Neural crest cell (in vitro differentiated cells): Measurements from ENCODE around the gene KLHDC4. TPM values are rescaled to one million over a fixed set of nuclear protein-coding genes. Genes with fewer than 3 reads are reported as not detected.
A peak's percentile ranks its signal among the peaks of the same experiment; 100 is the strongest.

Experiments
- DNase-seq: peaks from one replicate; pipeline ENCODE4 v3.0.0; 2021; ENCODE audit warnings: low read depth, mixed read lengths, low spot score
- H3K27ac Mint-ChIP-seq: one replicate; pipeline ENCODE4 v1.8.0; 2021; ENCODE audit warnings: mild to moderate bottlenecking, mixed read lengths; ENCODE audit not compliant: unreplicated experiment
- H3K27me3 Mint-ChIP-seq: 2 replicates; pipeline ENCODE4 v1.8.0; 2021; ENCODE audit warnings: low read depth, mild to moderate bottlenecking, mixed read lengths
- H3K36me3 Mint-ChIP-seq: 2 replicates; pipeline ENCODE4 v1.8.0; 2021; ENCODE audit warnings: low read depth, mild to moderate bottlenecking, mixed read lengths
- H3K4me1 Mint-ChIP-seq: 2 replicates; pipeline ENCODE4 v1.8.0; 2021; ENCODE audit warnings: mixed read lengths
- H3K4me3 Mint-ChIP-seq: one replicate; pipeline ENCODE4 v1.8.0; 2021; ENCODE audit warnings: mild to moderate bottlenecking, mixed read lengths
- H3K9me3 Mint-ChIP-seq: 2 replicates; pipeline ENCODE4 v1.8.0; 2021; ENCODE audit warnings: mixed read lengths
- total RNA-seq: library from RNA; stranded (reverse); gene quantifications from 2 replicates; pipeline ENCODE4 v1.2.1, GENCODE V29; 2021
- TF ChIP-seq, protein P1 (sequence below): fragments of 200-600 bp; sonication (generic); conservative IDR thresholded peaks from 2 replicates; pipeline ENCODE4 v1.5.0; 2021; ENCODE audit warnings: antibody characterized with exemption, mild to moderate bottlenecking

Gene KLHDC4
- total RNA-seq, 1 donor from 2014 or later: 57.0 TPM

- no peaks in the 10 kb centered on the region for H3K36me3 Mint-ChIP-seq
- TF ChIP-seq, protein P1, sequence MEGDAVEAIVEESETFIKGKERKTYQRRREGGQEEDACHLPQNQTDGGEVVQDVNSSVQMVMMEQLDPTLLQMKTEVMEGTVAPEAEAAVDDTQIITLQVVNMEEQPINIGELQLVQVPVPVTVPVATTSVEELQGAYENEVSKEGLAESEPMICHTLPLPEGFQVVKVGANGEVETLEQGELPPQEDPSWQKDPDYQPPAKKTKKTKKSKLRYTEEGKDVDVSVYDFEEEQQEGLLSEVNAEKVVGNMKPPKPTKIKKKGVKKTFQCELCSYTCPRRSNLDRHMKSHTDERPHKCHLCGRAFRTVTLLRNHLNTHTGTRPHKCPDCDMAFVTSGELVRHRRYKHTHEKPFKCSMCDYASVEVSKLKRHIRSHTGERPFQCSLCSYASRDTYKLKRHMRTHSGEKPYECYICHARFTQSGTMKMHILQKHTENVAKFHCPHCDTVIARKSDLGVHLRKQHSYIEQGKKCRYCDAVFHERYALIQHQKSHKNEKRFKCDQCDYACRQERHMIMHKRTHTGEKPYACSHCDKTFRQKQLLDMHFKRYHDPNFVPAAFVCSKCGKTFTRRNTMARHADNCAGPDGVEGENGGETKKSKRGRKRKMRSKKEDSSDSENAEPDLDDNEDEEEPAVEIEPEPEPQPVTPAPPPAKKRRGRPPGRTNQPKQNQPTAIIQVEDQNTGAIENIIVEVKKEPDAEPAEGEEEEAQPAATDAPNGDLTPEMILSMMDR: no peak
These were observed 362 bp downstream of the KLHDC4 start for GRCh38 chr16:87765473-87765775.

GRCh38 chr16:87764600-87765472 is 950 bp downstream of the KLHDC4 start:
- no peaks in the 10 kb centered on the region for H3K27me3 Mint-ChIP-seq
- H3K9me3 Mint-ChIP-seq: no peaks in the 10 kb centered on the region
- H3K27ac Mint-ChIP-seq: peak overlapping the region; percentile 27
- H3K36me3 Mint-ChIP-seq: no peaks in the 10 kb centered on the region
- no peak for DNase-seq
- peaks cover 27% of the 10 kb centered on the region for H3K4me1 Mint-ChIP-seq
- TF ChIP-seq, protein P1: no peak
- H3K4me3 Mint-ChIP-seq: peak overlapping the region; percentile 94

More at GRCh38 chr16:87765473-87765775, 362 bp downstream of the KLHDC4 start:
- H3K9me3 Mint-ChIP-seq: no peaks in the 10 kb centered on the region
- H3K27ac Mint-ChIP-seq: no peak overlapping the region
- H3K4me1 Mint-ChIP-seq: peaks cover 27% of the 10 kb centered on the region
- H3K4me3 Mint-ChIP-seq: peak overlapping the region; percentile 99
- no peaks in the 10 kb centered on the region for H3K27me3 Mint-ChIP-seq
- DNase-seq: no peak

GRCh38 chr16:87762620-87763019 is 3.2 kb downstream of the KLHDC4 start:
- TF ChIP-seq, protein P1: no peak
- H3K27ac Mint-ChIP-seq: no peak overlapping the region
- peaks cover 27% of the 10 kb centered on the region for H3K4me1 Mint-ChIP-seq
- H3K36me3 Mint-ChIP-seq: no peaks in the 10 kb centered on the region
- peak overlapping the region; percentile 66 for H3K4me3 Mint-ChIP-seq
- no peaks in the 10 kb centered on the region for H3K9me3 Mint-ChIP-seq
- no peak for DNase-seq
- H3K27me3 Mint-ChIP-seq: no peaks in the 10 kb centered on the region

DNA sequence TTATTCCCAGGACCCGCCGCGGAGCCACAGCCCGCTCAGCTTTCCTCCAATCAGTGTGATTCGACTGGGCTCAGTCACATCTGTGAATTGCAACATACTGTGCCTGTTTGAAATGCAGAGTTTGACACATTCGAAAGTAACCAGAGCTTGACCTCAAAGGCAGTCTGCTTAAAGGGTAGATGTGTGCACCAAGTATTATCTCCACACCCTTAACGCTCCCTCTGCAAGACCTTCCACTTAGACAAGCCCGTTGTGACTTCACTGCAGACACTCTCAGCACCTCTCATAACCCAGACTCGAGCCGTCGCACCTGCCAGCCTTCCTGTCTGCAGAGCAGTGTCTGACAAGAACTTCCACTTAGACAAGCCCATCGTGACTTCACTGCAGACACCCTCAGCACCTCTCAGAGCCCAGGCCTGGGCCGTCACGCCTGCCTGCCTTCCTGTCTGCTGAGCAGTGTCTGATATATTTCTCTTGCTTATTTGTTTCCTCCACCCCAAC is 3.7 kb downstream of the KLHDC4 start:
- no peak overlapping the region for H3K27ac Mint-ChIP-seq

DNA sequence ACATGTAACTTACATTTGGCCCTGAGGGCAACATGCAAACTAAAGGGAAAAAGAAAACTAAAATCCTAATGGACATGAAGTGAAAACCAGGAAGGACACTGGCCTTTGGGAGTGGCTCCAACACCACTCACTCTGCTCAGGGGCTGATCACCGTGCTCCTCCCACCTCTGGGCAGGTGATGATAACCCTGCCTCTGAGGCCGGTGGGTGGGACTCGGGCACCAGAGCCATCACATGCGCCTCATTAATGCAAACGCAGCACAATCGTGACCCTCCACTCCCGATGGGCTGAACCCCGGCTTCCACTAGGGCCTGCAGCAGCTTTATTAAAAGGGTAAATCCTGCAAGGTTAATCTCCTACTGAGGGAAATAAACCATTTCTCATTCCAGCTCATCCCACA is 4.7 kb downstream of the KLHDC4 start:
- Mint-ChIP-seq H3K27me3 (no peaks in the 10 kb centered on the region), H3K4me1 (peaks cover 24% of the 10 kb centered on the region), H3K27ac (no peak overlapping the region), H3K9me3 (no peaks in the 10 kb centered on the region), H3K4me3 (peak overlapping the region; percentile 44), H3K36me3 (no peaks in the 10 kb centered on the region)
- TF ChIP-seq, protein P1: no peak
- no peak for DNase-seq

More for the DNA sequence above, 3.7 kb downstream of the KLHDC4 start:
- H3K36me3 Mint-ChIP-seq: no peaks in the 10 kb centered on the region
- no peaks in the 10 kb centered on the region for H3K9me3 Mint-ChIP-seq
- TF ChIP-seq, protein P1: no peak
- peaks cover 25% of the 10 kb centered on the region for H3K4me1 Mint-ChIP-seq
- H3K4me3 Mint-ChIP-seq: peak overlapping the region; percentile 66
- no peak for DNase-seq
- H3K27me3 Mint-ChIP-seq: no peaks in the 10 kb centered on the region
